ENCODE data around the gene RGS5. TPM values are rescaled to one million over a fixed set of nuclear protein-coding genes. Genes with fewer than 3 reads are reported as not detected.

Gene RGS5
- total RNA-seq, 4 donors from 2014 or later: 7.0 to 32.9 (median 21.8) TPM

DNA sequence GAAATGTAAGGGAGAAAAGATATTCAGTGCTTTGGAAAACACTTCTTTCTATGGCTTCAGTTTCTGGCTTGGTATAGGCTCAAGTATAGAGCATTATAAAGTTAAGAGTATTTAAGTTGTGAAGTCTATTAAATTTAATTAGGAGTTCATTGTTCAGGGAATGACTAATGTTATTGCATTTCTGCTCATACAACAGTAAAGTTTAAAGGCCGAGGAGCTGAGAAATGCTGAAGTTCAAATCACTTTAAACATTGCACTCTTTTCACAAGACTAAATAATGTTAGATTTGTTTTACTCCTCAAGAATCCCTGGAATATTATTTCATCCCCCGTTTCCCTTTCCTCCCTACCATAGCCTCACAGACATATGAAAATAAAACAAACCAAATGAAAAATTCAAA is 30.1 kb downstream of the RGS5 start:
- no peak for TF ChIP-seq EP300 (IDR thresholded peaks at IDR 0.05)
- TF ChIP-seq POLR2AphosphoS5 (IDR thresholded peaks at IDR 0.05): no peak
- TF ChIP-seq, protein P1, sequence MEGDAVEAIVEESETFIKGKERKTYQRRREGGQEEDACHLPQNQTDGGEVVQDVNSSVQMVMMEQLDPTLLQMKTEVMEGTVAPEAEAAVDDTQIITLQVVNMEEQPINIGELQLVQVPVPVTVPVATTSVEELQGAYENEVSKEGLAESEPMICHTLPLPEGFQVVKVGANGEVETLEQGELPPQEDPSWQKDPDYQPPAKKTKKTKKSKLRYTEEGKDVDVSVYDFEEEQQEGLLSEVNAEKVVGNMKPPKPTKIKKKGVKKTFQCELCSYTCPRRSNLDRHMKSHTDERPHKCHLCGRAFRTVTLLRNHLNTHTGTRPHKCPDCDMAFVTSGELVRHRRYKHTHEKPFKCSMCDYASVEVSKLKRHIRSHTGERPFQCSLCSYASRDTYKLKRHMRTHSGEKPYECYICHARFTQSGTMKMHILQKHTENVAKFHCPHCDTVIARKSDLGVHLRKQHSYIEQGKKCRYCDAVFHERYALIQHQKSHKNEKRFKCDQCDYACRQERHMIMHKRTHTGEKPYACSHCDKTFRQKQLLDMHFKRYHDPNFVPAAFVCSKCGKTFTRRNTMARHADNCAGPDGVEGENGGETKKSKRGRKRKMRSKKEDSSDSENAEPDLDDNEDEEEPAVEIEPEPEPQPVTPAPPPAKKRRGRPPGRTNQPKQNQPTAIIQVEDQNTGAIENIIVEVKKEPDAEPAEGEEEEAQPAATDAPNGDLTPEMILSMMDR (IDR thresholded peaks at IDR 0.05): no peak
- no peak for TF ChIP-seq POLR2A (IDR thresholded peaks at IDR 0.05)
- WGBS: 71% methylated on average over 2 of the region's 2 CpGs
- Histone ChIP-seq H3K4me3 (no peak overlapping the region), H3K27me3 (no peaks in the 10 kb centered on the region), H3K9me3 (no peaks in the 10 kb centered on the region), H3K36me3 (no peaks in the 10 kb centered on the region), H3K4me1 (peaks cover 11% of the 10 kb centered on the region), H3K27ac (no peak overlapping the region)
- DNase-seq (ENCODE audit: low spot score in 2 of 2): no peak

DNA sequence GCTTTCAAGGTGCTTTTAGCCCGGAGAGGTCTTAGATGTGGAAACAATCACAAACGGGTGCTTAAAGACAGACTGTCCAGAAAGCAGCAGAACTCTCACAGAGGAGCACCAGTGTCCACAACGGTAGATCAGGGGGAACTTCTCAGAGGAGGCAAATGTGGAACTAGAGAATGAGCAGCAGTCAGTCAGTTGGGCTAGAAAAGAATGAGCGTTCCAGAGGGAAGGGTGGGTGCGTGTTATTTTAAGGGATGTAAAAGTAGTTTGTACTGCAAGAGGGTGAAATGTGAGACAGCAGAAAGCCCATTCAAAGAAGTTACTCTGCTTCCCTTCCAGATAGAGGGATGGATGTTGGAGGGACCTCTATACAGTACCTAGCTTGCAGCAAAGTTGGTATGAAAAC is 30.9 kb downstream of the RGS5 start:
- TF ChIP-seq POLR2AphosphoS5 (IDR thresholded peaks at IDR 0.05) (no peak), POLR2A (IDR thresholded peaks at IDR 0.05) (no peak), EP300 (IDR thresholded peaks at IDR 0.05) (no peak)
- TF ChIP-seq, protein P1 (IDR thresholded peaks at IDR 0.05): no peak
- Histone ChIP-seq H3K4me1 (peaks cover 11% of the 10 kb centered on the region), H3K27me3 (no peaks in the 10 kb centered on the region), H3K4me3 (no peak overlapping the region), H3K27ac (no peak overlapping the region), H3K9me3 (no peaks in the 10 kb centered on the region), H3K36me3 (no peaks in the 10 kb centered on the region)
- DNase-seq (ENCODE audit: low spot score in 2 of 2): no peak
- WGBS: 65% methylated on average over 5 of the region's 5 CpGs

- 82% methylated on average over 5 of the region's 5 CpGs for WGBS
- DNase-seq (ENCODE audit: low spot score in 2 of 2): no peak
- Histone ChIP-seq H3K4me3 (no peak overlapping the region), H3K9me3 (no peaks in the 10 kb centered on the region), H3K4me1 (peaks cover 11% of the 10 kb centered on the region), H3K27ac (no peak overlapping the region), H3K27me3 (no peaks in the 10 kb centered on the region), H3K36me3 (no peaks in the 10 kb centered on the region)
- TF ChIP-seq POLR2A (IDR thresholded peaks at IDR 0.05) (no peak), EP300 (IDR thresholded peaks at IDR 0.05) (no peak)
- TF ChIP-seq, protein P1 (IDR thresholded peaks at IDR 0.05): no peak
Measured at GRCh38 chr1:163170975-163171676, 31.6 kb downstream of the RGS5 start.

DNA sequence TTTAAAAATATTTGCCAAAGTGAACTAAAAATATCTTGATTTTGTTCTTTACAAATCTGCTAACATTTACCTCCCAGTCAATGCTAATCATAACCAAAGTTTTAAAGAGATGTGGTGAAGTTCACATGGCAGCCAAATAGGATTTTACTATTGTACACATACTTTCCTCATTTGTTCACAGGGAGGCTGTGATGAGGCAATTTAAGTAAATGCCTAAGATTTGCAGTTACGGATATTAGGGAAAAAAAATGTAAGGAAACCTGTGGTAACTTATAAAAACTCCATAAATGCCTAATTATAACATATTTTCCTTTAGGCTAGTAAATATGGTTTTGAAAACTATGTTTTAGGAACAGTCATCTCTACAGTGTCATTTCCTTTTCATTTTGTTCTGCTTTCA is 32.4 kb downstream of the RGS5 start:
- peaks cover 11% of the 10 kb centered on the region for H3K4me1 ChIP-seq
- H3K4me3 ChIP-seq: no peak overlapping the region
- no peak for DNase-seq (ENCODE audit: low spot score in 2 of 2)
- 61% methylated on average over 1 of the region's 1 CpG for WGBS
- no peaks in the 10 kb centered on the region for H3K9me3 ChIP-seq
- TF ChIP-seq POLR2AphosphoS5 (IDR thresholded peaks at IDR 0.05) (no peak), POLR2A (IDR thresholded peaks at IDR 0.05) (no peak), EP300 (IDR thresholded peaks at IDR 0.05) (no peak)
- TF ChIP-seq, protein P1 (IDR thresholded peaks at IDR 0.05): no peak
- no peaks in the 10 kb centered on the region for H3K36me3 ChIP-seq
- no peaks in the 10 kb centered on the region for H3K27me3 ChIP-seq
- H3K27ac ChIP-seq: no peak overlapping the region

- no peaks in the 10 kb centered on the region for H3K27me3 ChIP-seq
- peaks cover 11% of the 10 kb centered on the region for H3K4me1 ChIP-seq
- H3K9me3 ChIP-seq: no peaks in the 10 kb centered on the region
- H3K4me3 ChIP-seq: no peak overlapping the region
- no peaks in the 10 kb centered on the region for H3K36me3 ChIP-seq
- no peak for TF ChIP-seq POLR2A (IDR thresholded peaks at IDR 0.05)
- TF ChIP-seq, protein P1 (IDR thresholded peaks at IDR 0.05): no peak
- no peak for TF ChIP-seq POLR2AphosphoS5 (IDR thresholded peaks at IDR 0.05)
- no peak for TF ChIP-seq EP300 (IDR thresholded peaks at IDR 0.05)
- no peak for DNase-seq (ENCODE audit: low spot score in 2 of 2)
- H3K27ac ChIP-seq: no peak overlapping the region
- WGBS: 85% methylated on average over 1 of the region's 1 CpG
Measured at GRCh38 chr1:163169553-163169952, 33.2 kb downstream of the RGS5 start.

Measured in suprapubic skin (tissue), 4 donors.